Transverse colon (tissue), 4 donors: ENCODE measurements around the gene FLT4. TPM values are rescaled to one million over a fixed set of nuclear protein-coding genes. Genes with fewer than 3 reads are reported as not detected.

Source experiments
- DNase-seq: peaks from one replicate; pipeline ENCODE4 v3.0.0-alpha.2; 2019
- H3K27ac ChIP-seq, 4 donors: fragments of 200-600 bp; sonication (generic); 2 replicates each; pipeline ENCODE4 v1.5.1; 2016 to 2018; ENCODE audit warnings: inconsistent platforms in 4 of 4
- H3K27me3 ChIP-seq: fragments of 200-600 bp; sonication (generic); 2 replicates; pipeline ENCODE4 v1.5.1; 2017; ENCODE audit warnings: inconsistent platforms
- H3K36me3 ChIP-seq, 4 donors: fragments of 200-600 bp; sonication (generic); 2 replicates each; pipeline ENCODE4 v1.5.1; 2017 to 2019; ENCODE audit warnings: inconsistent platforms in 4 of 4
- H3K4me1 ChIP-seq, 4 donors: fragments of 200-600 bp; sonication (generic); 2 replicates each; pipeline ENCODE4 v1.5.1; 2017 to 2020; ENCODE audit warnings: inconsistent platforms in 4 of 4
- H3K4me3 ChIP-seq, 4 donors: fragments of 200-600 bp; sonication (generic); 1 replicate in 1 of 4; 2 replicates in 3 of 4; pipeline versions ENCODE4 v1.5.1 to v1.6.1; 2017 to 2019; ENCODE audit warnings: inconsistent platforms in 4 of 4
- H3K9me3 ChIP-seq, 2 donors: fragments of 200-600 bp; sonication (generic); 2 replicates each; pipeline ENCODE4 v1.5.1; 2017 to 2019; ENCODE audit warnings: inconsistent platforms in 2 of 2
- EP300 ChIP-seq: sonication (generic); formaldehyde crosslinking; IDR thresholded peaks from one replicate; pipeline ENCODE4 v1.6.1; 2017; ENCODE audit warnings: antibody characterized with exemption, low read depth
- POLR2A ChIP-seq: fragments of 450-650 bp; IDR thresholded peaks from one replicate; pipeline ENCODE4 v1.6.1; 2016; ENCODE audit warnings: antibody characterized with exemption, mild to moderate bottlenecking, moderate library complexity
- POLR2AphosphoS5 ChIP-seq, 3 donors: sonication (generic); formaldehyde crosslinking; IDR thresholded peaks; one replicate each; pipeline ENCODE4 v1.6.1; 2016; ENCODE audit warnings: antibody characterized with exemption in 3 of 3
- WGBS, 2 donors: methylation state at CpG; one replicate each; pipeline ENCODE4 v1.1.5; 2018; ENCODE audit warnings: low coverage in 1 of 2; 5-methylcytosine and 5-hydroxymethylcytosine counted together
- in situ Hi-C, 4 donors: fragments of 200-750 bp; cut with MboI; loops; one replicate each; pipeline versions ENCODE4 v1.15.0 to v1.15.1; 2017; ENCODE audit warnings: low sequenced_read_pairs in 3 of 4, low pct_ligation_motif_present in 1 of 4, low pct_unique_long_range_greater_than_20kb in 1 of 4
- intact Hi-C: fragments of 100-400 bp; cut with DNase I; formaldehyde crosslinking; loops from one replicate; pipeline ENCODE4 v1.15.1; 2023; ENCODE audit warnings: low total_unique reads
- total RNA-seq, 4 donors: library from RNA; depleted of rRNA; stranded (reverse); fragments of >200 nt; gene quantifications; one replicate each; pipeline ENCODE4 v1.1.0, GENCODE V29; 2016
- TF ChIP-seq, protein P1 (sequence below), 5 experiments: fragments of 200-600 bp in 3 of 5; fragments of 450-650 bp in 2 of 5; sonication (generic) in 3 of 5; IDR thresholded peaks; 1 replicate in 2 of 5; 2 replicates in 3 of 5; pipeline ENCODE4 v1.5.1; 2016 to 2017; ENCODE audit warnings: antibody characterized with exemption in 5 of 5, inconsistent platforms in 3 of 5, mild to moderate bottlenecking in 2 of 5, moderate library complexity in 1 of 5

FLT4 gene
- total RNA-seq, 4 donors from 2014 or later: 1.8 to 16.1 (median 4.0) TPM

DNA sequence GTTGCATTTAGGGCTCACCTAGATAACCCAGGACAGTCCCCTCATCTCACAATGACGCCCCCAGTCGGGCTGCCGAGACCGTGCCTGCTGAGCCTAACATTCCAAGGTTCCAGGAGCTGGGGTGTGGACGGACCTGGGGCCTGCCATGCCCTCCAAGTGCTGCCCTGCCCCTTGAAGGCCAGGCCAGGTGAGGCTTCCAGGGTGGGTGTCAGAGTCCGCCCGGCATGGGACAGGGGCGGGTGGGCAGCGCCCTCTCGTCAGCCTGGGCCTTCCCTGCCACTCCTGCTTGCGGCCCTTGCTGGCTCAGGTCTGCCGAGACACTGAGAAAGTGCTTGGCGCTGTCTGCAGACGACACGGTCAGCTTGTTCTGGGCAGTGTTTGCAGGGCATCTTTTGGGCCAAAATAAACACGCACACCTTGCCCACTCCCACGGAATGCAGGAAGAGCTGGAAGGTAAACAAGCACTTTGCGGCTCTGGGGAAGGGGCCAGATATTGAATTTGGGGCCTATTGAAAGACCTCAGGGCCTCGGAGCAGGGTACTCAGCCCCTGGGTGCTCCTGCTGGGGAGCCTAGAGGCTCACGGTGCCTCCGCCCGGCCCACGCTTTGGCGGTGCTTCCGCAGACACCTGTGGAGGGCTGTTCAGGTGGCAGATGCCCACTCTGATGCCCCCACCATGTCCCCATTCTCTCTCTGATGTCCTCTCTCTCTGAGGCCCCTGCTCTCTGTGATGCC lies 53.9 kb downstream of the FLT4 start:
- DNase-seq: no peak
- intact Hi-C loops: no loop called here
- Histone ChIP-seq H3K9me3 (no peaks in the 10 kb centered on the region), H3K36me3 (no peaks in the 10 kb centered on the region), H3K27ac (no peak overlapping the region), H3K27me3 (peaks cover 34% of the 10 kb centered on the region), H3K4me3 (no peak overlapping the region), H3K4me1 (peaks cover 0 to 11% (median 5%) of the 10 kb centered on the region in 4 donors)
- in situ Hi-C loops: no loop called here
- WGBS, 2 donors: 80% methylated on average over 23 of the region's 25 CpGs; no CpG with 5 or more reads in 1 of the 2 donors
- TF ChIP-seq EP300 (no peak), POLR2A (no peak), POLR2AphosphoS5 (IDR thresholded peaks at IDR 0.05) (no peak)
- TF ChIP-seq, protein P1, sequence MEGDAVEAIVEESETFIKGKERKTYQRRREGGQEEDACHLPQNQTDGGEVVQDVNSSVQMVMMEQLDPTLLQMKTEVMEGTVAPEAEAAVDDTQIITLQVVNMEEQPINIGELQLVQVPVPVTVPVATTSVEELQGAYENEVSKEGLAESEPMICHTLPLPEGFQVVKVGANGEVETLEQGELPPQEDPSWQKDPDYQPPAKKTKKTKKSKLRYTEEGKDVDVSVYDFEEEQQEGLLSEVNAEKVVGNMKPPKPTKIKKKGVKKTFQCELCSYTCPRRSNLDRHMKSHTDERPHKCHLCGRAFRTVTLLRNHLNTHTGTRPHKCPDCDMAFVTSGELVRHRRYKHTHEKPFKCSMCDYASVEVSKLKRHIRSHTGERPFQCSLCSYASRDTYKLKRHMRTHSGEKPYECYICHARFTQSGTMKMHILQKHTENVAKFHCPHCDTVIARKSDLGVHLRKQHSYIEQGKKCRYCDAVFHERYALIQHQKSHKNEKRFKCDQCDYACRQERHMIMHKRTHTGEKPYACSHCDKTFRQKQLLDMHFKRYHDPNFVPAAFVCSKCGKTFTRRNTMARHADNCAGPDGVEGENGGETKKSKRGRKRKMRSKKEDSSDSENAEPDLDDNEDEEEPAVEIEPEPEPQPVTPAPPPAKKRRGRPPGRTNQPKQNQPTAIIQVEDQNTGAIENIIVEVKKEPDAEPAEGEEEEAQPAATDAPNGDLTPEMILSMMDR (IDR thresholded peaks at IDR 0.05): no peak

DNA sequence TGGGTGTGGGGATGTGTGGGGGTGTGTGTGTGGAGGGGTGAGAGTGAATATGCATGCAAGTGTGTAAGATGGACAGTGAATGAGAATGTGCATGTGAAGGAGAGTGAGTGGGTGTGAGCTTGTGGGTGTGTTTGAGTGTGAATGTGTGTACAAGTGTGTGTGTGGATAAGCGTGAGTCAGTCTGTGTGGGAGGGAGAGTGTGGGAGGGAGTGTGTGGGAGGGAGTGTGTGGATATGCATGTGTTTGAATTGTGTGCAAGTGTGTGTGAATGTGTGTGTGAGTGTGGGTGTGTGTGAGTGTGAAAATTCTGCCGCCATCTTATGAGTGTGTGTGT lies 54.4 kb downstream of the FLT4 start:
- TF ChIP-seq POLR2AphosphoS5 (IDR thresholded peaks at IDR 0.05) (no peak), EP300 (no peak), POLR2A (no peak)
- TF ChIP-seq, protein P1 (IDR thresholded peaks at IDR 0.05): no peak
- intact Hi-C loops: no loop called here
- in situ Hi-C loops: no loop called here
- Histone ChIP-seq H3K36me3 (no peaks in the 10 kb centered on the region), H3K27ac (no peak overlapping the region), H3K27me3 (peaks cover 39% of the 10 kb centered on the region), H3K4me1 (peaks cover 0 to 13% (median 5%) of the 10 kb centered on the region in 4 donors), H3K9me3 (no peaks in the 10 kb centered on the region), H3K4me3 (no peak overlapping the region)
- WGBS, 2 donors: 60 to 81% methylated on average over 1 to 2 of the region's 2 CpGs
- DNase-seq: no peak

DNA sequence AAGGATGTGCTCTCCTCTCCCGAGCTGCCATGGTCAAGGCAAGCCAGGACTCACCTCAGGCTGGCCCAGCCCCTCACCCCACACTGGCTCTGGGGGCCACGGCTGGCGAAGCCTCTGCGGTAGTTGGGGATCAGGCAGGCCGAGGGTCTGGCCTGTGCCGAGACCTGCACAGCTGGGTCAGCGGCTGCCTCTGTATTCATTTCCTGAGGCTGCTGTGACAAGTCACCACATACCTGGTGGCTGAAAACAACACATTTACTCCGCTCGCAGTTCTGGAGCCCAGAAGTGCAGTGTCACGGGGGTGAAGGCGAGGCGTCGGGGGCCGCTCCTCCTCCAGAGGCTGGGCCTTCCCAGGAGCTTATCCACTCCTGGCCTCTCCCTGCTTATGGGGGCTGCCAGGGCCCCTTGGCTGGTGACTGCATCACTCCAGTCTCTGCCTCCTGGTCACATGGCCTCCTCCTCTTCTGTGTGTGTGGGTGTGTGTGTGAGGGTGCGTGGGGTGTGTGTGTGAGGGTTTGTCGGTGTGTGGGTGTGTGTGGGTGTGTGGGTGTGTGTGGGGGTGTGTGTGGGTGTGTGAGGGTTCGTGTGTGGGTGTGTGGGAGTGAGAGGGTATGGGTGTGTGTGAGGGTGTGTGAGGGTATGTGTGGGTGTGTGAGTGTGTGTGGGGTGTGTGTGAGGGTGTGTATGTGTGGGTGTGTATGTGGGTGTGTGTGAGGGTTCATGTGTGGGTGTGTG lies 54.9 kb downstream of the FLT4 start:
- no peak for TF ChIP-seq POLR2AphosphoS5 (IDR thresholded peaks at IDR 0.05)
- no peak for TF ChIP-seq POLR2A
- TF ChIP-seq, protein P1 (IDR thresholded peaks at IDR 0.05): no peak
- TF ChIP-seq EP300: no peak
- WGBS, 2 donors: 49 to 77% methylated on average over 3 to 17 of the region's 17 CpGs
- intact Hi-C loops: no loop called here
- Histone ChIP-seq H3K9me3 (no peaks in the 10 kb centered on the region), H3K27me3 (peaks cover 45% of the 10 kb centered on the region), H3K4me1 (peaks cover 0 to 13% (median 5%) of the 10 kb centered on the region in 4 donors), H3K36me3 (no peaks in the 10 kb centered on the region), H3K4me3 (no peak overlapping the region), H3K27ac (no peak overlapping the region)
- in situ Hi-C loops: no loop called here
- DNase-seq: no peak

DNA sequence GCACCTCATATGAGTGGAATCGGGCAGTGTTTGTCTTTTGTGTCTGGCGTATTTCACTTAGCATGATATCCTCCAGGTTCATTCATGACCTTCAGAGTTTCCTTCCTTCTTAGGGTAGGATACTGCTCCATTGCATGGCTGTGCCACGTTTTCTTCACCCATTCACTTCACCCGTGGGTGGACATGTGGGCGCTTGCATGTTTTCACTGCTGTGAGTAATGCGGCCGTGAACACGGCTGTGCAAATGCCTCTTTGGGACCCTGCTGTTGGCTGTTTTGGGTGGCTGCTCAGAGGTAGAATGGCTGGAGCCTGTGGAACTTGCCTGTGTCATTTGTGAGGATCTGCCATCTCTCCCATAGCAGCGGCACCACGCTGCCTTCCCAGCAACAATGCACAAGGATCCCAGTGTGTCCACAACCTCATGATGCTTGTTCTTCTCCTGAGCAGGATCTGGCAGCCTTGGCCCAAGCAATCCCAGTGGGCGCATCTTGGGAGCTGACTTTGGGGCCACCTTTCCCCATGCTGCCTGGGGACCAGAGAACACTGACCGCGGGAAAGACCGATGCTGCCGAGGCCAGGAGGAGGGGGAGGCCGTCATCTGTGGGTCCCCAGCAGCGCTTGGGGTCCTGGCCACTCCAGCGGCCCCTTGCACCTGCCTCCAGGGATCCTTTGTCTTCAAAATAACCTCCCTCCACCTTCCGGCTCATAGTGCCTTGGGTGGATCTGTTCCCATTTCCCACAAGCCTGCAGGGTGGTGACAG lies 55.8 kb downstream of the FLT4 start:
- Histone ChIP-seq H3K27me3 (peaks cover 53% of the 10 kb centered on the region), H3K27ac (no peak overlapping the region), H3K36me3 (no peaks in the 10 kb centered on the region), H3K9me3 (no peaks in the 10 kb centered on the region), H3K4me3 (no peak overlapping the region), H3K4me1 (peaks cover 0 to 13% (median 5%) of the 10 kb centered on the region in 4 donors)
- 69 to 88% methylated on average over 2 to 19 of the region's 19 CpGs for WGBS, 2 donors
- in situ Hi-C loops (no loop called here), intact Hi-C loops (no loop called here)
- no peak for DNase-seq
- TF ChIP-seq POLR2A: no peak
- TF ChIP-seq EP300: no peak
- TF ChIP-seq, protein P1 (IDR thresholded peaks at IDR 0.05): no peak
- TF ChIP-seq POLR2AphosphoS5 (IDR thresholded peaks at IDR 0.05): no peak
